HepG2 (cell line): ENCODE results near the gene CAPN10. TPM values are rescaled to one million over a fixed set of nuclear protein-coding genes. Genes with fewer than 3 reads are reported as not detected.

Experiments
- ARID2 ChIP-seq: sonication (generic); formaldehyde crosslinking; IDR thresholded peaks from 2 replicates; pipeline ENCODE4 v1.8.1; 2022; ENCODE audit warnings: mild to moderate bottlenecking, missing genetic modification reagents, borderline replicate concordance
- CHD4 ChIP-seq: fragments of 200-600 bp; sonication (generic); IDR thresholded peaks from 2 replicates; pipeline ENCODE4 v1.7.0; 2017; ENCODE audit warnings: mild to moderate bottlenecking, low read length, borderline replicate concordance
- CREB1 ChIP-seq, 2 experiments: fragments of 450-650 bp in 1 of 2; IDR thresholded peaks; 2 replicates each; pipeline ENCODE4 v1.6.1; 2016 to 2017; ENCODE audit warnings: control low read depth in 1 of 2, mild to moderate bottlenecking in 1 of 2, missing compliant biosample characterization in 1 of 2, missing genetic modification characterization in 1 of 2
- CREB3 ChIP-seq: sonication (generic); formaldehyde crosslinking; IDR thresholded peaks from 2 replicates; pipeline ENCODE4 v1.5.0; 2020; ENCODE audit warnings: missing genetic modification reagents
- EHMT2 ChIP-seq: fragments of 200-600 bp; sonication (generic); IDR thresholded peaks from 2 replicates; pipeline ENCODE4 v1.7.0; 2017; ENCODE audit warnings: antibody characterized with exemption, low read depth, low read length, borderline replicate concordance
- IRF1 ChIP-seq: sonication (generic); formaldehyde crosslinking; IDR thresholded peaks from 2 replicates; pipeline ENCODE4 v1.4.0; 2020; ENCODE audit warnings: low read depth, mild to moderate bottlenecking, missing genetic modification reagents
- MATR3 ChIP-seq: sonication (generic); formaldehyde crosslinking; IDR thresholded peaks from 2 replicates; pipeline ENCODE4 v1.4.0; 2020; ENCODE audit warnings: missing genetic modification reagents
- PCBP2 ChIP-seq: fragments of 200-400 bp; formaldehyde crosslinking; optimal IDR thresholded peaks from 2 replicates; pipeline ENCODE3; 2018; ENCODE audit warnings: low read length, low read depth; ENCODE audit not compliant: poor library complexity, severe bottlenecking
- SETDB1 ChIP-seq: sonication (generic); formaldehyde crosslinking; IDR thresholded peaks from 2 replicates; pipeline ENCODE4 v1.5.1; 2020; ENCODE audit warnings: missing genetic modification reagents, mild to moderate bottlenecking, borderline replicate concordance
- SOX5 ChIP-seq: IDR thresholded peaks from 2 replicates; pipeline ENCODE4 v1.6.1; 2016; ENCODE audit warnings: borderline replicate concordance
- SRY ChIP-seq: sonication (generic); formaldehyde crosslinking; IDR thresholded peaks from 2 replicates; pipeline ENCODE4 v1.8.0; 2022; ENCODE audit warnings: mild to moderate bottlenecking, missing genetic modification reagents
- TEAD3 ChIP-seq: optimal IDR thresholded peaks from 2 replicates; pipeline ENCODE3; 2016; ENCODE audit warnings: borderline replicate concordance
- ZBTB3 ChIP-seq: sonication (generic); formaldehyde crosslinking; IDR thresholded peaks from 2 replicates; pipeline ENCODE4 v1.4.0; 2020; ENCODE audit warnings: low read depth, mild to moderate bottlenecking, moderate library complexity, missing genetic modification reagents, borderline replicate concordance
- ZNF326 ChIP-seq: sonication (generic); formaldehyde crosslinking; IDR thresholded peaks from 2 replicates; pipeline ENCODE4 v1.4.0; 2020; ENCODE audit warnings: missing genetic modification reagents, borderline replicate concordance
- ZNF484 ChIP-seq: sonication (generic); formaldehyde crosslinking; IDR thresholded peaks from 2 replicates; pipeline ENCODE4 v1.5.1; 2020; ENCODE audit warnings: mild to moderate bottlenecking, low read depth, missing genetic modification reagents, borderline replicate concordance
- ZNF563 ChIP-seq: sonication (generic); formaldehyde crosslinking; IDR thresholded peaks from 2 replicates; pipeline ENCODE4 v1.8.0; 2022; ENCODE audit warnings: mild to moderate bottlenecking, moderate library complexity, missing genetic modification reagents
- ZNF574 ChIP-seq: sonication (generic); formaldehyde crosslinking; IDR thresholded peaks from 2 replicates; pipeline ENCODE4 v1.4.0; 2020; ENCODE audit warnings: missing genetic modification reagents
- ZNF629 ChIP-seq: sonication (generic); formaldehyde crosslinking; conservative IDR thresholded peaks from 2 replicates; pipeline ENCODE4 v1.5.0; 2020; ENCODE audit warnings: missing genetic modification reagents
- ZNF768 ChIP-seq: sonication (generic); formaldehyde crosslinking; IDR thresholded peaks from 2 replicates; pipeline ENCODE4 v1.4.0; 2020; ENCODE audit warnings: missing genetic modification reagents
- ZNF777 ChIP-seq: sonication (generic); formaldehyde crosslinking; IDR thresholded peaks from 2 replicates; pipeline ENCODE4 v1.4.0; 2020; ENCODE audit warnings: missing genetic modification reagents
- polyA plus RNA-seq, 8 experiments: library from polyadenylated mRNA; depleted of rRNA in 3 of 8; stranded (reverse) in 7 of 8; unstranded in 1 of 8; fragments of >200 nt; fragmentation: Illumina TruSeq in 4 of 8; extraction: Trizol in 4 of 8; gene quantifications; 2 replicates each; pipeline versions ENCODE4 v1.2.1 to v1.2.3, GENCODE V29; 2011 to 2016; ENCODE audit warnings: low read depth in 4 of 8, missing spikeins in 1 of 8, mixed read lengths in 1 of 8; ENCODE audit not compliant: insufficient read depth in 1 of 8
- total RNA-seq, 5 experiments: library from RNA; depleted of rRNA; stranded (reverse); fragments of >200 nt; fragmentation: Illumina TruSeq; extraction: Trizol; gene quantifications; 2 replicates each; pipeline ENCODE4 v1.2.3, GENCODE V29; 2016; ENCODE audit warnings: low read depth in 1 of 5
- TF ChIP-seq, protein P1 (sequence below): sonication (generic); formaldehyde crosslinking; IDR thresholded peaks from 2 replicates; pipeline ENCODE4 v1.8.1; 2022; ENCODE audit warnings: mild to moderate bottlenecking, missing genetic modification reagents
- TF ChIP-seq, protein P2 (sequence below): IDR thresholded peaks from 2 replicates; pipeline ENCODE4 v1.6.1; 2018; ENCODE audit warnings: missing genetic modification reagents, mild to moderate bottlenecking, missing compliant biosample characterization

The CAPN10 gene
- total and polyA plus RNA-seq, 2 of the 13 experiments (the other 11 are each of a cell fraction or from before 2014, with no cell fraction given), result 27.6 to 32.4 TPM

DNA sequence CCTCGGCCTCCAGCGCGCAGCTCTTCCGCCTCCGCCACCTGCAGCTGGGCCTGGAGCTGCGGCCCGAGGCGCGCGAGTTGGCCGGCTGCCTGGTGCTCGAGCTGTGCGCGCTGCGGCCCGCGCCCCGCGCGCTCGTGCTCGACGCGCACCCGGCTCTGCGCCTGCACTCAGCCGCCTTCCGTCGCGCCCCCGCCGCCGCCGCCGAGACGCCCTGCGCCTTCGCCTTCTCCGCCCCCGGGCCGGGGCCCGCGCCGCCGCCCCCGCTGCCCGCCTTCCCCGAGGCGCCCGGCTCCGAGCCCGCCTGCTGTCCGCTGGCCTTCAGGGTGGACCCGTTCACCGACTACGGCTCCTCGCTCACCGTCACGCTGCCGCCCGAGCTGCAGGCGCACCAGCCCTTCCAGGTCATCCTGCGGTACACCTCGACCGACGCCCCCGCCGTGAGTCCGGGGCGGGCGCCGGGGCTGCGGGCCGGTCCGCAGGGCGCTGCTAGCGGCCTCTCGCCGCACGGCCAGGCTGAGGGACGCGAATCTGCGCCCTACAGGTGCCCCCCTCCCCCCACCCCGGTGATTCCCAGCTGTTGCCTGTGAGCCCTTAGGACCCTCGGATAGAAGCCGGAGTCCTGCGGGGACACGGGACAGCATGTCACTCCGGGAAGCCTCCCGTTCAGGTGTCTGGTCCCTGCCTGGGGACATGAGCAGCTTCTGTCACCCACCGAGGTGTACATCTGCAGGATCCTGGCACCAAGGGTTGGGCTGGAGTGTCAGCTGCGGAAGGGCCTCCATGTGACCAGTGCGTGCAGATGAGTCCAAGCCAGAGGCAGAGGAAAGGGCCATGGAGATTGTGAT is 17.6 kb upstream of the CAPN10 start (continued):
- TF ChIP-seq, protein P1, sequence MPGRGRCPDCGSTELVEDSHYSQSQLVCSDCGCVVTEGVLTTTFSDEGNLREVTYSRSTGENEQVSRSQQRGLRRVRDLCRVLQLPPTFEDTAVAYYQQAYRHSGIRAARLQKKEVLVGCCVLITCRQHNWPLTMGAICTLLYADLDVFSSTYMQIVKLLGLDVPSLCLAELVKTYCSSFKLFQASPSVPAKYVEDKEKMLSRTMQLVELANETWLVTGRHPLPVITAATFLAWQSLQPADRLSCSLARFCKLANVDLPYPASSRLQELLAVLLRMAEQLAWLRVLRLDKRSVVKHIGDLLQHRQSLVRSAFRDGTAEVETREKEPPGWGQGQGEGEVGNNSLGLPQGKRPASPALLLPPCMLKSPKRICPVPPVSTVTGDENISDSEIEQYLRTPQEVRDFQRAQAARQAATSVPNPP, result no peak
- no peak; the same call in 1 of the 2 replicates for TF ChIP-seq ZNF768
- TF ChIP-seq, protein P2, sequence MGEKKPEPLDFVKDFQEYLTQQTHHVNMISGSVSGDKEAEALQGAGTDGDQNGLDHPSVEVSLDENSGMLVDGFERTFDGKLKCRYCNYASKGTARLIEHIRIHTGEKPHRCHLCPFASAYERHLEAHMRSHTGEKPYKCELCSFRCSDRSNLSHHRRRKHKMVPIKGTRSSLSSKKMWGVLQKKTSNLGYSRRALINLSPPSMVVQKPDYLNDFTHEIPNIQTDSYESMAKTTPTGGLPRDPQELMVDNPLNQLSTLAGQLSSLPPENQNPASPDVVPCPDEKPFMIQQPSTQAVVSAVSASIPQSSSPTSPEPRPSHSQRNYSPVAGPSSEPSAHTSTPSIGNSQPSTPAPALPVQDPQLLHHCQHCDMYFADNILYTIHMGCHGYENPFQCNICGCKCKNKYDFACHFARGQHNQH (CRISPR knock-in tag), result no peak
- no peak for TF ChIP-seq IRF1 (CRISPR knock-in tag)
- no peak for TF ChIP-seq MATR3 (CRISPR knock-in tag)
- TF ChIP-seq EHMT2, result no peak
- TF ChIP-seq SOX5 (CRISPR knock-in tag), result no peak
- peak; percentile 39; the same call in 1 of the 2 replicates for TF ChIP-seq ZNF574 (CRISPR knock-in tag)
- no peak for TF ChIP-seq CHD4
- TF ChIP-seq ZNF484 (CRISPR knock-in tag), result no peak
- TF ChIP-seq SRY (CRISPR knock-in tag), result no peak
- no peak for TF ChIP-seq TEAD3 (CRISPR knock-in tag)
- no peak; the same call in 1 of the 2 replicates for TF ChIP-seq SETDB1
- no peak for TF ChIP-seq ZNF326 (CRISPR knock-in tag)
- TF ChIP-seq ARID2 (CRISPR knock-in tag), result no peak
- TF ChIP-seq ZNF777 (CRISPR knock-in tag), result peak; percentile 76
- TF ChIP-seq ZBTB3 (CRISPR knock-in tag), result no peak
- TF ChIP-seq ZNF563 (CRISPR knock-in tag), result peak; percentile 93
- TF ChIP-seq CREB3 (CRISPR knock-in tag), result peak; percentile 47; the same call in 1 of the 2 replicates
- no peak for TF ChIP-seq PCBP2
- no peak for TF ChIP-seq CREB1 (IDR thresholded peaks at IDR 0.05)
- no peak for TF ChIP-seq CREB1 (CRISPR knock-in tag; IDR thresholded peaks at IDR 0.05)
- 0 out of 2 replicates have a peak, but pooled peaks have one; percentile 17 for TF ChIP-seq ZNF629 (CRISPR knock-in tag)
